ENCODE results near the gene MAGI3. TPM values are rescaled to one million over a fixed set of nuclear protein-coding genes. Genes with fewer than 3 reads are reported as not detected.
A peak's percentile ranks its signal among the peaks of the same experiment; 100 is the strongest.

Gene MAGI3
- total and polyA plus RNA-seq, 8 donors, result 4.6 to 24.2 (median 15.6) TPM

DNA sequence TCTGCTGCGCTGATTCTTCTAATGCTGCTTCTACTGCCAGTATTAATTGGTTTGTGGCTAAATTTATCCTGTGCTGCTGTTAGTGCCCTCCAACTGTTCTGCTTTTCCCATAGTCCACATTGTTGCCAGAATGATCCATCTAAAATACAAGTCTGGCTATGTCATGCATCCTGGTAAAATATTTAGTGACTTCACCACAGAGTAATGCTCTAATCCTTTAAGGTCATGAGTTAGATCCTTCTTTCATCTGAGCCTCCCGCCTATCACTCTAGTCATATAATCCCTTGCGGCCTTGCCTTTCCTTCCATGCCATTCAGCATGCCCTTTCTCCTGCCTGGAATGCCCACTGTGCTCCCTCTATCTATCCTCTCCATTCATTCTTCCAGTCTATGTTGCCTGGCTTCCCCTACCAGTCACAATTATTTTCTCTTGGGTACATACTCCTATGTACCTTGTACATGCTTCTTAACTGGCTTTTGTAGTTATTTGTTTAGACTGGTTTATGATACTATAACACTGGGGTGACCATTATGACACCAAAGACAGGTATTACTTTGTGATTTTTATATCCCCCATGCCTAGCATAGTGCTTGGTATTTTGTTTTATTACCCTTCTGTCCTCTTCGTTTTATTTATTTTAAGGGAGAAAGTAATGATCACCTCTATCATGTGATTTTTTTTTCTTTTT is 144.0 kb downstream of the MAGI3 start:
- ATAC-seq (peak in 1 of 4 donors; percentile 9), FAIRE-seq (no peak), DNase-seq (no peak)
- intact Hi-C loops (cut with DNase I), result no loop called here
- Histone ChIP-seq H3K27me3 (no peaks in the 10 kb centered on the region), H3K36me3 (no peaks in the 10 kb centered on the region), H3K27ac (no peak overlapping the region), H3K4me3 (no peak overlapping the region), H3K9me3 (no peaks in the 10 kb centered on the region), H3K4me1 (no peaks in the 10 kb centered on the region)
- TF ChIP-seq, protein P1, sequence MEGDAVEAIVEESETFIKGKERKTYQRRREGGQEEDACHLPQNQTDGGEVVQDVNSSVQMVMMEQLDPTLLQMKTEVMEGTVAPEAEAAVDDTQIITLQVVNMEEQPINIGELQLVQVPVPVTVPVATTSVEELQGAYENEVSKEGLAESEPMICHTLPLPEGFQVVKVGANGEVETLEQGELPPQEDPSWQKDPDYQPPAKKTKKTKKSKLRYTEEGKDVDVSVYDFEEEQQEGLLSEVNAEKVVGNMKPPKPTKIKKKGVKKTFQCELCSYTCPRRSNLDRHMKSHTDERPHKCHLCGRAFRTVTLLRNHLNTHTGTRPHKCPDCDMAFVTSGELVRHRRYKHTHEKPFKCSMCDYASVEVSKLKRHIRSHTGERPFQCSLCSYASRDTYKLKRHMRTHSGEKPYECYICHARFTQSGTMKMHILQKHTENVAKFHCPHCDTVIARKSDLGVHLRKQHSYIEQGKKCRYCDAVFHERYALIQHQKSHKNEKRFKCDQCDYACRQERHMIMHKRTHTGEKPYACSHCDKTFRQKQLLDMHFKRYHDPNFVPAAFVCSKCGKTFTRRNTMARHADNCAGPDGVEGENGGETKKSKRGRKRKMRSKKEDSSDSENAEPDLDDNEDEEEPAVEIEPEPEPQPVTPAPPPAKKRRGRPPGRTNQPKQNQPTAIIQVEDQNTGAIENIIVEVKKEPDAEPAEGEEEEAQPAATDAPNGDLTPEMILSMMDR (IDR thresholded peaks at IDR 0.05), result no peak
- 95% methylated on average over 4 of the region's 4 CpGs for WGBS, 2 donors

DNA sequence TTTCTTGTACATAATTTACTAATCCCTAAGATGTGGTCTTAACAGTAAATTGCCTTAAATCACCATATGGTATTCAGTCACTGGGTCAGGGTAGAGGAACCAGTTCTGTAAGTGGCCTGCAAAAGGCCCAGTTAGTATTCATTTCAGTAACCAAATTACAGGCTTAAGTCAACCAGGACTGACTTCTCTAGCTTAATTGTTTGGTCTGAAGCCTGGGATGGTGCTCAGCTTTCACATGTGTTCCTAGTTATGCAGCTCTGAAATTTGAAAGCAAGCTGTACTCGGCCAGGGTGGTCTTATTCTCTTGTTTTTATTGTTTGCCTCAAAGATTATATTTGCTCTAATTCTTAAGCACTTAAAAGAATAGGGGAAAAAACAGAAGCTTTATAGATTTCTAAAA is 144.6 kb downstream of the MAGI3 start:
- no peak overlapping the region for H3K27ac ChIP-seq
- WGBS, 2 donors, result 81 to 98% methylated on average over 1 of the region's 1 CpG
- no peak for ATAC-seq
- H3K36me3 ChIP-seq, result no peaks in the 10 kb centered on the region
- no peak overlapping the region for H3K4me3 ChIP-seq
- TF ChIP-seq, protein P1 (IDR thresholded peaks at IDR 0.05), result no peak
- no peak for FAIRE-seq
- no peaks in the 10 kb centered on the region for H3K27me3 ChIP-seq
- no peaks in the 10 kb centered on the region for H3K4me1 ChIP-seq
- intact Hi-C loops (cut with DNase I), result no loop called here
- DNase-seq, result no peak
- no peaks in the 10 kb centered on the region for H3K9me3 ChIP-seq

DNA sequence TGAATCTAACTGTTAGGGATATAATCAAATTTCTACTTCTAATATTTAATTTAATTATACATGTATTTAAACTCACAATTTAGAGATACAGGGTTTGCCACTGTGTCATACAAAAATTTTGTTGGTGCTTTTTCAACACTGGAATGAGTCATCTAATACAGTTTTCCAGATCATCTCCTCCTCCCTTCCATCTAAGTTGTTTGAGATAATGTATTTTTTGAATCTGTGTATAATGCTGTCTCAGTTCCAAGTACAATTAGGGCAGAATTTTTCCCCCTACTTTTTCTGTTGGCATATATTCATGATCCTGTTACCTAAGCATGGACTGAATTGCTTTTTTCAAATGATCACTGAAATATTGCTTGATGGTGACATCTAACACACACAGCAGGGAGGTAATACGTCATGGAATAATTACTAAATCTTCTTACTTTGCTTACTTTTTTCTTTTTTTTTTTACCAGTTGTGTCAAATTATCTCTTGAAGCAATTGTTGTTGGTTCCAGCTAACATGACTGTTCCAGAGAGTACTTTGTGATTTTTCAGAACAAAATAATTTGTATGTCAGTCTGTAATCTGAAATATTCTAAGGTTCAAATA is 146.0 kb downstream of the MAGI3 start:
- WGBS, 2 donors, result 81 to 85% methylated on average over 1 of the region's 1 CpG
- FAIRE-seq (no peak), ATAC-seq (no peak)

DNA sequence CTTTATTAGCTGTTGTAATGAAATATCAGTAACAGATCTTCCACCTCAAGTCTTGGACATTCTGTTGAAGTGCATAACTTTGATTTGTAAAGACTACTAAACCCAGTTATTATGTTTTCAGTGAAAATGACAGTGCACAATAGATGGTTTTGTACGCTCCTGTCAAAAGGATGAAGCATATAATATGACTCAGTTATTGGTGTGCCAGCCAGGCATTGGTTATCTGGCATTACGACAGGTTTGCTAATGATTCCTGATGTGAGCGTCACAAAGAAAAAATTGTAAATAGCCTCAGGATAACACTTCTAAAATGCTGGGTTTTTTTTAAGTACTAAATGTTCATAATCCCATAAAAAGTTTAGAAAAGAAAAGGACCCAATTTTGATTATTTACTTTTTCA is 147.9 kb downstream of the MAGI3 start:
- no peak for FAIRE-seq
- H3K27ac ChIP-seq, result no peak overlapping the region
- no peaks in the 10 kb centered on the region for H3K36me3 ChIP-seq
- H3K9me3 ChIP-seq, result no peaks in the 10 kb centered on the region
- no peak for DNase-seq
- H3K27me3 ChIP-seq, result no peaks in the 10 kb centered on the region
- H3K4me3 ChIP-seq, result no peak overlapping the region
- H3K4me1 ChIP-seq, result no peaks in the 10 kb centered on the region
- no peak for ATAC-seq
- TF ChIP-seq, protein P1 (IDR thresholded peaks at IDR 0.05), result no peak
- WGBS, 2 donors, result 49 to 56% methylated on average over 3 of the region's 3 CpGs
- intact Hi-C loops (cut with DNase I), result no loop called here

More for the DNA sequence above, 146.0 kb downstream of the MAGI3 start:
- TF ChIP-seq, protein P1 (IDR thresholded peaks at IDR 0.05), result no peak
- Histone ChIP-seq H3K4me1 (no peaks in the 10 kb centered on the region), H3K4me3 (no peak overlapping the region), H3K36me3 (no peaks in the 10 kb centered on the region), H3K27me3 (no peaks in the 10 kb centered on the region), H3K9me3 (no peaks in the 10 kb centered on the region), H3K27ac (no peak overlapping the region)
- DNase-seq, result no peak
- intact Hi-C loops (cut with DNase I), result no loop called here

DNA sequence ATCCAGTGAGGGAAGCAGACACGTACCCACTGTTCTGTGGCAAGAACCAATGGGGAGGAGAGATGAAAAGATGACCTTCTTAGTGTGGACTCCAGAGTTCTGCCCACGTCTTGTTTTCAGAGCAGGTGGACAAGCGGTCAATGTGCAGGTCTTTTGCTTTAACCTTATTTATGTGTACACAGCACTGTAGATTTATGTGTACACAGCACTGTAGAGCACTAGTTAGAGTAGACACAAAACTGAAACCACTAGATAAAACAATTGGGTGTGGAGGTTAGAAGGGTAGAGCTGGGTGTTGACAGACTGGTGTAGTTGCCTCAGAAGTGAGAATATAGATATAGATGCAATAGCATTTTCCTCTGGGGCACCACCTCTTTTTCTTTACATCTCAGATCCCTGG is 150.0 kb downstream of the MAGI3 start:
- WGBS, 2 donors, result 66 to 70% methylated on average over 3 of the region's 3 CpGs
- Histone ChIP-seq H3K36me3 (no peaks in the 10 kb centered on the region), H3K9me3 (no peaks in the 10 kb centered on the region), H3K4me1 (no peaks in the 10 kb centered on the region), H3K4me3 (no peak overlapping the region), H3K27ac (no peak overlapping the region), H3K27me3 (no peaks in the 10 kb centered on the region)
- TF ChIP-seq, protein P1 (IDR thresholded peaks at IDR 0.05), result no peak
- FAIRE-seq (no peak), DNase-seq (no peak), ATAC-seq (peak in 3 of 4 donors; percentile 35 to 61 (median 53))
- intact Hi-C loops (cut with DNase I), result no loop called here

Measured in pancreas (tissue), 10 donors.